Right hindlimb (tissue), 1 donor: ENCODE results near the gene THSD4.
"Not testable (repeated sequence)": the region's sequence is repeated elsewhere in the genome, so short reads cannot be mapped to it uniquely, and the experiment has no call there.

Experiments used
- DNase-seq: peaks from one replicate; pipeline ENCODE4 v3.0.0-alpha.2; 2018

The THSD4 gene

GRCh38 chr15:71393383-71393782, 278.1 kb downstream of the THSD4 start:
- DNase-seq: no peak

- no peak for DNase-seq
Observed at GRCh38 chr15:71396536-71397125, 281.4 kb downstream of the THSD4 start.

- no peak for DNase-seq
Observed at GRCh38 chr15:71397377-71397776, 282.1 kb downstream of the THSD4 start.

GRCh38 chr15:71400294-71400693, 285.0 kb downstream of the THSD4 start:
- DNase-seq: peak; percentile 62

- DNase-seq: not testable (repeated sequence)
Observed at GRCh38 chr15:71401728-71402127, 286.5 kb downstream of the THSD4 start.

GRCh38 chr15:71409541-71409940, 294.3 kb downstream of the THSD4 start:
- no peak for DNase-seq

GRCh38 chr15:71410347-71410746, 295.1 kb downstream of the THSD4 start:
- DNase-seq: no peak

GRCh38 chr15:71411538-71412482, 296.5 kb downstream of the THSD4 start:
- peak; percentile 47 for DNase-seq

- no peak for DNase-seq
Observed at GRCh38 chr15:71413419-71413818, 298.1 kb downstream of the THSD4 start.

GRCh38 chr15:71414853-71415252, 299.6 kb downstream of the THSD4 start:
- DNase-seq: no peak

- DNase-seq: no peak
Observed at GRCh38 chr15:71422530-71423259, 307.4 kb downstream of the THSD4 start.

- DNase-seq: no peak
Observed at GRCh38 chr15:71424765-71425164, 309.5 kb downstream of the THSD4 start.

GRCh38 chr15:71425388-71425787, 310.1 kb downstream of the THSD4 start:
- DNase-seq: no peak

GRCh38 chr15:71426792-71427191, 311.5 kb downstream of the THSD4 start:
- no peak for DNase-seq

GRCh38 chr15:71430782-71431181, 315.5 kb downstream of the THSD4 start:
- DNase-seq: no peak

- no peak for DNase-seq
Observed at GRCh38 chr15:71431343-71432336, 316.4 kb downstream of the THSD4 start.

- DNase-seq: no peak
Observed at GRCh38 chr15:71433402-71433801, 318.1 kb downstream of the THSD4 start.

- no peak for DNase-seq
Observed at GRCh38 chr15:71434774-71435173, 319.5 kb downstream of the THSD4 start.

- no peak for DNase-seq
Observed at GRCh38 chr15:71435552-71435951, 320.3 kb downstream of the THSD4 start.

- no peak for DNase-seq
Observed at GRCh38 chr15:71436854-71437253, 321.6 kb downstream of the THSD4 start.

- no peak for DNase-seq
Observed at GRCh38 chr15:71437404-71437803, 322.1 kb downstream of the THSD4 start.

- DNase-seq: no peak
Observed at GRCh38 chr15:71437919-71438318, 322.6 kb downstream of the THSD4 start.
